MM.1S (cell line): ENCODE data around the gene MAD1L1.

Experiments
- DNase-seq: peaks from one replicate; pipeline ENCODE4 v3.0.0-alpha.2; 2015
- H2AFZ ChIP-seq: fragments of 300-600 bp; sonication (generic); 2 replicates; pipeline ENCODE4 v1.6.0; 2016; ENCODE audit warnings: antibody characterized with exemption, low read length
- H3F3A ChIP-seq: fragments of 300-600 bp; sonication (generic); 2 replicates; pipeline ENCODE4 v1.6.1; 2016; ENCODE audit warnings: mild to moderate bottlenecking, antibody characterized with exemption, low read length, moderate library complexity, mixed read lengths; ENCODE audit not compliant: insufficient read depth
- H3K27ac ChIP-seq: fragments of 300-600 bp; sonication (generic); 2 replicates; pipeline ENCODE4 v1.5.1; 2016; ENCODE audit warnings: mild to moderate bottlenecking, low read length
- H3K27me3 ChIP-seq: fragments of 300-600 bp; sonication (generic); replicated peaks from 2 replicates; pipeline ENCODE4 v1.6.0; 2016; ENCODE audit warnings: low read length; ENCODE audit not compliant: insufficient read depth
- H3K36me3 ChIP-seq: fragments of 300-600 bp; sonication (generic); replicated peaks from 2 replicates; pipeline ENCODE4 v1.6.1; 2016; ENCODE audit warnings: mild to moderate bottlenecking, low read length, mixed read lengths; ENCODE audit not compliant: insufficient read depth
- H3K4me1 ChIP-seq: fragments of 300-600 bp; sonication (generic); 2 replicates; pipeline ENCODE4 v1.6.1; 2016; ENCODE audit warnings: low read length, mixed read lengths
- H3K4me2 ChIP-seq: fragments of 300-600 bp; sonication (generic); 2 replicates; pipeline ENCODE4 v1.6.0; 2016; ENCODE audit warnings: low read depth, low read length
- H3K4me3 ChIP-seq: fragments of 300-600 bp; sonication (generic); 2 replicates; pipeline ENCODE4 v1.5.1; 2016; ENCODE audit warnings: low read length, mixed read lengths
- H3K79me2 ChIP-seq: fragments of 300-600 bp; sonication (generic); 2 replicates; pipeline ENCODE4 v1.6.1; 2016; ENCODE audit warnings: mixed run types, low read length, mixed read lengths
- H3K9ac ChIP-seq: fragments of 300-600 bp; sonication (generic); 2 replicates; pipeline ENCODE4 v1.6.1; 2016; ENCODE audit warnings: low read length, mixed read lengths
- H3K9me2 ChIP-seq: fragments of 300-600 bp; sonication (generic); replicated peaks from 2 replicates; pipeline ENCODE4 v1.6.1; 2016; ENCODE audit warnings: mild to moderate bottlenecking, low read length, mixed read lengths; ENCODE audit not compliant: insufficient read depth
- H3K9me3 ChIP-seq: fragments of 300-600 bp; sonication (generic); replicated peaks from 2 replicates; pipeline ENCODE4 v1.6.1; 2016; ENCODE audit warnings: mild to moderate bottlenecking, low read length, mixed read lengths; ENCODE audit not compliant: insufficient read depth
- H4K20me1 ChIP-seq: fragments of 300-600 bp; sonication (generic); 2 replicates; pipeline ENCODE4 v1.6.1; 2016; ENCODE audit warnings: mild to moderate bottlenecking, low read length, moderate library complexity, mixed read lengths; ENCODE audit not compliant: insufficient read depth
- EZH2 ChIP-seq: fragments of 300-600 bp; sonication (generic); optimal IDR thresholded peaks from 2 replicates; pipeline ENCODE3; 2017; ENCODE audit warnings: low read depth, mild to moderate bottlenecking, antibody characterized with exemption, low read length, mixed read lengths
- EZH2phosphoT487 ChIP-seq: fragments of 300-600 bp; sonication (generic); IDR thresholded peaks from 2 replicates; pipeline ENCODE4 v1.6.1; 2018; ENCODE audit warnings: antibody characterized with exemption, low read length
- TF ChIP-seq, protein P1 (sequence below): fragments of 300-600 bp; sonication (generic); IDR thresholded peaks from 2 replicates; pipeline ENCODE4 v1.5.1; 2016; ENCODE audit warnings: antibody characterized with exemption, low read length, mixed read lengths

MAD1L1 gene

GRCh38 chr7:2146676-2147472, 85.9 kb downstream of the MAD1L1 start:
- no peak for DNase-seq
- Histone ChIP-seq H3K4me2 (no peak overlapping the region), H4K20me1 (no peaks in the 10 kb centered on the region), H3K9ac (no peak overlapping the region), H3K4me3 (no peak overlapping the region), H3K36me3 (no peaks in the 10 kb centered on the region), H3F3A (no peaks in the 10 kb centered on the region), H2AFZ (no peak overlapping the region), H3K4me1 (no peaks in the 10 kb centered on the region), H3K27me3 (no peaks in the 10 kb centered on the region), H3K79me2 (no peaks in the 10 kb centered on the region), H3K9me3 (no peaks in the 10 kb centered on the region), H3K27ac (no peak overlapping the region), H3K9me2 (no peaks in the 10 kb centered on the region)
- no peak for TF ChIP-seq EZH2phosphoT487
- TF ChIP-seq EZH2, result no peak
- TF ChIP-seq, protein P1, sequence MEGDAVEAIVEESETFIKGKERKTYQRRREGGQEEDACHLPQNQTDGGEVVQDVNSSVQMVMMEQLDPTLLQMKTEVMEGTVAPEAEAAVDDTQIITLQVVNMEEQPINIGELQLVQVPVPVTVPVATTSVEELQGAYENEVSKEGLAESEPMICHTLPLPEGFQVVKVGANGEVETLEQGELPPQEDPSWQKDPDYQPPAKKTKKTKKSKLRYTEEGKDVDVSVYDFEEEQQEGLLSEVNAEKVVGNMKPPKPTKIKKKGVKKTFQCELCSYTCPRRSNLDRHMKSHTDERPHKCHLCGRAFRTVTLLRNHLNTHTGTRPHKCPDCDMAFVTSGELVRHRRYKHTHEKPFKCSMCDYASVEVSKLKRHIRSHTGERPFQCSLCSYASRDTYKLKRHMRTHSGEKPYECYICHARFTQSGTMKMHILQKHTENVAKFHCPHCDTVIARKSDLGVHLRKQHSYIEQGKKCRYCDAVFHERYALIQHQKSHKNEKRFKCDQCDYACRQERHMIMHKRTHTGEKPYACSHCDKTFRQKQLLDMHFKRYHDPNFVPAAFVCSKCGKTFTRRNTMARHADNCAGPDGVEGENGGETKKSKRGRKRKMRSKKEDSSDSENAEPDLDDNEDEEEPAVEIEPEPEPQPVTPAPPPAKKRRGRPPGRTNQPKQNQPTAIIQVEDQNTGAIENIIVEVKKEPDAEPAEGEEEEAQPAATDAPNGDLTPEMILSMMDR, result no peak

GRCh38 chr7:2145835-2146580, 86.7 kb downstream of the MAD1L1 start:
- Histone ChIP-seq H4K20me1 (no peaks in the 10 kb centered on the region), H3K79me2 (no peaks in the 10 kb centered on the region), H3F3A (no peaks in the 10 kb centered on the region), H3K36me3 (no peaks in the 10 kb centered on the region), H3K9me2 (no peaks in the 10 kb centered on the region), H3K27ac (no peak overlapping the region), H3K4me3 (no peak overlapping the region), H3K27me3 (no peaks in the 10 kb centered on the region), H3K4me2 (no peak overlapping the region), H2AFZ (no peak overlapping the region), H3K9me3 (no peaks in the 10 kb centered on the region), H3K9ac (no peak overlapping the region), H3K4me1 (no peaks in the 10 kb centered on the region)
- no peak for TF ChIP-seq EZH2phosphoT487
- TF ChIP-seq, protein P1, result no peak
- no peak for TF ChIP-seq EZH2
- no peak for DNase-seq

GRCh38 chr7:2144926-2145325, 87.8 kb downstream of the MAD1L1 start:
- no peaks in the 10 kb centered on the region for H3K36me3 ChIP-seq
- no peak overlapping the region for H2AFZ ChIP-seq

More at GRCh38 chr7:2144926-2145325, 87.8 kb downstream of the MAD1L1 start:
- Histone ChIP-seq H3F3A (no peaks in the 10 kb centered on the region), H3K9me2 (no peaks in the 10 kb centered on the region), H3K9me3 (no peaks in the 10 kb centered on the region), H3K9ac (no peak overlapping the region), H4K20me1 (no peaks in the 10 kb centered on the region), H3K4me2 (no peak overlapping the region), H3K4me3 (no peak overlapping the region), H3K27ac (no peak overlapping the region), H3K27me3 (no peaks in the 10 kb centered on the region), H3K4me1 (no peaks in the 10 kb centered on the region), H3K79me2 (no peaks in the 10 kb centered on the region)
- no peak for DNase-seq
- TF ChIP-seq EZH2 (no peak), EZH2phosphoT487 (no peak)
- TF ChIP-seq, protein P1, result no peak
